K562 (cell line): Measurements from ENCODE around the gene HPN. TPM values are rescaled to one million over a fixed set of nuclear protein-coding genes. Genes with fewer than 3 reads are reported as not detected.
A peak's percentile ranks its signal among the peaks of the same experiment; 100 is the strongest.

Source experiments
- ATAC-seq: fragments of 200-7000 bp; cut with Tn5 transposase; 3 replicates; pipeline ENCODE4 v1.9.1; 2020; ENCODE audit warnings: moderate library complexity
- BruUV-seq: library from RNA; stranded (reverse); fragments of 400-500 nt; replicated peaks from 2 replicates; lab custom pipeline; 2021; lab: Mats Ljungman, UMichigan
- CTCF ChIA-PET: fragments of 300-600 bp; formaldehyde crosslinking; extraction: SDS; loops from one replicate; lab custom pipeline; 2021; ENCODE audit warnings: low intra/inter-chr PET ratio; lab: Yijun Ruan, JAX
- POLR2A ChIA-PET: fragments of 300-600, 350-650 bp; sonication (Branson Sonifier 250); formaldehyde crosslinking; extraction: SDS; loops from one replicate; lab custom pipeline; 2021; ENCODE audit warnings: antibody characterized with exemption, inconsistent platforms; lab: Yijun Ruan, JAX
- DNase-seq, 4 experiments: peaks; one replicate each; pipeline versions ENCODE4 v3.0.0 to v3.0.0-alpha.2; 2011 to 2018; ENCODE audit warnings: low spot score in 3 of 4, mixed read lengths in 3 of 4; ENCODE audit errors: extremely low read depth in 1 of 4
- FAIRE-seq: peaks from 2 replicates; lab custom pipeline; 2011; peaks lifted over from hg19 to GRCh38; lab: Jason Lieb, UNC
- H2AFZ ChIP-seq: 2 replicates; pipeline ENCODE4 v1.6.0; 2011; ENCODE audit warnings: low read depth, low read length, control low read depth, inconsistent platforms
- H3K27ac ChIP-seq: fragments of 200-600 bp; 3 replicates; pipeline ENCODE4 v1.8.0; 2011; ENCODE audit warnings: low read depth, mild to moderate bottlenecking, control low read depth, inconsistent platforms, low read length, moderate library complexity, mixed read lengths; ENCODE audit errors: extremely low read depth
- H3K27me3 ChIP-seq, 2 experiments: fragments of 300-600 bp in 1 of 2; 2 replicates in 1 of 2; 3 replicates in 1 of 2; pipeline versions ENCODE4 v1.6.0 to v1.8.0; 2011; ENCODE audit warnings: inconsistent platforms in 2 of 2, low read length in 2 of 2, mild to moderate bottlenecking in 1 of 2, mixed read lengths in 1 of 2, moderate library complexity in 1 of 2; ENCODE audit not compliant: control insufficient read depth in 2 of 2, insufficient read depth in 2 of 2
- H3K36me3 ChIP-seq: fragments of 300-600 bp; 3 replicates; pipeline ENCODE4 v1.8.0; 2011; ENCODE audit warnings: mild to moderate bottlenecking, low read length, inconsistent platforms; ENCODE audit not compliant: control insufficient read depth, insufficient read depth
- H3K4me1 ChIP-seq, 2 experiments: fragments of 200-600 bp in 1 of 2; replicated peaks in 1 of 2; 2 replicates in 1 of 2; 3 replicates in 1 of 2; pipeline versions ENCODE4 v1.5.1 to v1.8.0; 2011; ENCODE audit warnings: inconsistent platforms in 2 of 2, low read length in 2 of 2, mild to moderate bottlenecking in 1 of 2, mixed read lengths in 1 of 2, moderate library complexity in 1 of 2; ENCODE audit not compliant: control insufficient read depth in 2 of 2, insufficient read depth in 2 of 2
- H3K4me2 ChIP-seq: 2 replicates; pipeline ENCODE4 v1.6.1; 2011; ENCODE audit warnings: low read length, control low read depth, inconsistent platforms, mixed read lengths; ENCODE audit not compliant: insufficient read depth
- H3K4me3 ChIP-seq: fragments of 200-600 bp; sonication (generic), shearing (Covaris generic); 2 replicates; pipeline ENCODE4 v1.5.1; 2016; ENCODE audit warnings: control low read depth, inconsistent platforms
- H3K79me2 ChIP-seq: fragments of 200-600 bp; 3 replicates; pipeline ENCODE4 v1.8.0; 2011; ENCODE audit warnings: low read length, inconsistent platforms; ENCODE audit not compliant: control insufficient read depth, insufficient read depth
- H3K9ac ChIP-seq, 2 experiments: 2 replicates each; pipeline versions ENCODE4 v1.6.0 to v1.6.1; 2011; ENCODE audit warnings: low read depth in 2 of 2, low read length in 2 of 2, control low read depth in 1 of 2, inconsistent platforms in 1 of 2, mild to moderate bottlenecking in 1 of 2, mixed read lengths in 1 of 2; ENCODE audit not compliant: insufficient read depth in 1 of 2
- H3K9me1 ChIP-seq: one replicate; pipeline ENCODE4 v1.6.0; 2011; ENCODE audit warnings: inconsistent platforms, mild to moderate bottlenecking, low read length, moderate library complexity; ENCODE audit not compliant: control insufficient read depth, insufficient read depth
- H3K9me3 ChIP-seq: replicated peaks from 2 replicates; pipeline ENCODE4 v1.5.1; 2011; ENCODE audit warnings: low read depth, low read length, inconsistent platforms; ENCODE audit not compliant: control insufficient read depth, insufficient read depth
- H4K20me1 ChIP-seq: replicated peaks from 2 replicates; pipeline ENCODE4 v1.6.1; 2011; ENCODE audit warnings: low read length, inconsistent platforms, mixed read lengths; ENCODE audit not compliant: control insufficient read depth, insufficient read depth
- BCOR ChIP-seq: fragments of 450-650 bp; IDR thresholded peaks from 2 replicates; pipeline ENCODE4 v1.6.1; 2016
- CREM ChIP-seq: IDR thresholded peaks from 2 replicates; pipeline ENCODE4 v1.6.1; 2014; ENCODE audit warnings: antibody characterized with exemption, low read depth
- CTBP1 ChIP-seq: fragments of 450-650 bp; IDR thresholded peaks from 2 replicates; pipeline ENCODE4 v1.6.1; 2016; ENCODE audit warnings: borderline replicate concordance
- CXXC5 ChIP-seq: fragments of 250-450 bp; sonication (Bioruptor Pico); IDR thresholded peaks from 2 replicates; pipeline ENCODE4 v1.8.0; 2022; ENCODE audit warnings: inconsistent platforms, mild to moderate bottlenecking, moderate library complexity
- GATAD2B ChIP-seq: fragments of 450-650 bp; IDR thresholded peaks from 2 replicates; pipeline ENCODE4 v1.6.1; 2017; ENCODE audit warnings: mild to moderate bottlenecking, borderline replicate concordance
- KAT7 ChIP-seq: sonication (generic); formaldehyde crosslinking; IDR thresholded peaks from 2 replicates; pipeline ENCODE4 v1.8.0; 2022; ENCODE audit warnings: missing genetic modification reagents, mild to moderate bottlenecking, borderline replicate concordance
- KDM4B ChIP-seq, 2 experiments: fragments of 450-650 bp in 1 of 2; sonication (generic) in 1 of 2; IDR thresholded peaks; 2 replicates each; pipeline ENCODE4 v1.6.1; 2016 to 2017; ENCODE audit warnings: borderline replicate concordance in 2 of 2, antibody characterized with exemption in 1 of 2, low read depth in 1 of 2, mild to moderate bottlenecking in 1 of 2
- SMAD3 ChIP-seq: fragments of 450-650 bp; formaldehyde crosslinking; conservative IDR thresholded peaks from 2 replicates; pipeline ENCODE4 v1.4.0; 2020; ENCODE audit warnings: mild to moderate bottlenecking
- ZBTB34 ChIP-seq: fragments of 250-450 bp; sonication (Bioruptor Pico); IDR thresholded peaks from 2 replicates; pipeline ENCODE4 v1.8.0; 2021; ENCODE audit warnings: mild to moderate bottlenecking, moderate library complexity
- WGBS: fragments of 100-300 bp; shearing (Covaris generic); methylation state at CpG from one replicate; pipeline ENCODE4 v1.1.6; 2016; ENCODE audit warnings: low coverage, mixed read lengths; ENCODE audit not compliant: insufficient coverage; ENCODE audit errors: missing lambda C conversion rate; 5-methylcytosine and 5-hydroxymethylcytosine counted together
- in situ Hi-C: fragments of 300-500 bp; cut with MboI; formaldehyde crosslinking; loops from 4 replicates; pipeline ENCODE4 v1.15.0; 2018; ENCODE audit warnings: inconsistent platforms, mixed read lengths
- intact Hi-C: fragments of 100-400 bp; cut with micrococcal nuclease; formaldehyde crosslinking; loops from 2 replicates; pipeline ENCODE4 v1.14.2; 2022
- polyA plus RNA-seq, 8 experiments: library from polyadenylated mRNA; depleted of rRNA in 4 of 8; stranded (reverse) in 5 of 8; unstranded in 3 of 8; fragments of >200 nt; fragmentation: Nextera tagmentation in 2 of 8; fragmentation: Illumina TruSeq in 1 of 8; extraction: Ambion mirVana in 2 of 8; extraction: Trizol in 1 of 8; gene quantifications; 2 replicates each; pipeline versions ENCODE4 v1.2.1 to v1.2.3, GENCODE V29; 2011 to 2014; ENCODE audit warnings: inconsistent platforms in 1 of 8, missing spikeins in 1 of 8
- total RNA-seq, 7 experiments: library from RNA; depleted of rRNA in 6 of 7; stranded (reverse); fragments of >200 nt in 6 of 7; fragmentation: Illumina TruSeq in 2 of 7; extraction: Trizol in 2 of 7; gene quantifications; 2 replicates each; pipeline versions ENCODE4 v1.2.1 to v1.2.3, GENCODE V29; 2011 to 2021; ENCODE audit warnings: low replicate concordance in 1 of 7
- TF ChIP-seq, protein P1 (sequence below): fragments of 150-350 bp; conservative IDR thresholded peaks from 2 replicates; pipeline ENCODE4 v1.6.1; 2014; ENCODE audit warnings: low read length

Gene HPN
- total and polyA plus RNA-seq, 9 of the 15 experiments (the other 6 are each of a cell fraction or from before 2014, with no cell fraction given) = 0.10 to 0.20 TPM; not detected in 7

DNA sequence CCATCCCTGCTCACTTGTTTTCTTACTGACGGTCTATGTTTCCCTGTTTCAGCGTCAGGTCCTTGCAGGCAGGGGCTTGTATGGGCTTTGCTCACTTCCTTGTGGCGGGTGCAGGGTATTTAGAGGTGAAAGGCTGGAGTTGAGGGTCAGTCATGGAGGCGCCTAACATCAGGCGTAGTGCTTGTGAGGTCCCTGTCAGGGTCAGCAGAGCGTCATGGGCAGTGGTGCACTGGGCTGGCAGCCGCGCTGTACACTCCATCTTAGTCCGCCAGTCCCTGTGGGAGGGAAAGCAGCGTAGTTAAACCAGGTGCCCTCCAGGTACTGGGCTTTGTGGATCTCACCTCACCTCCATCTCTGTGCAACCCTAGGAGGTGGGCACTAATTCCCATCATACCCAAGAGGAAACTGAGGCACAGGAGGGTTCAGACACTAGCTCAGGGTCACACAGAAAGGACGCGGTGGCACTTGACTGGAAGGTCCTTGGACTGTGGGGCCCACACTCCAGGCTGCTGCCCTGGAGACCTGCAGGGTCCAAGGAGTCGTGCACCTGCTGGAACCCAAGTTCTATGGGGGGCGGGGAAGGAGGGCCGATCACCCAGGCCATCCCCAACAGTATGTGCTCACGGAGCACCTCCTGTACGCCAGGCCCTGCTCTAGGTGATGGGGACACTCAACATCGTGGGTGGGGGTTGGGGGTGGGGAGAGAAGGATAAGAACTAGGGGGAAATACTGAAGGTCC, 36.8 kb upstream of the HPN start:
- ChIA-PET POLR2A (no interaction called here), CTCF (no interaction called here)
- FAIRE-seq (no peak), ATAC-seq (no peak), DNase-seq (no peak)
- in situ Hi-C loops = no loop called here
- H3K9me1 ChIP-seq = no peaks in the 10 kb centered on the region
- intact Hi-C loops = no loop called here
- no peak overlapping the region for H3K27ac ChIP-seq
- peaks cover 6% of the 10 kb centered on the region for H4K20me1 ChIP-seq
- 94% methylated on average over 17 of the region's 18 CpGs for WGBS
- H3K4me3 ChIP-seq = no peak overlapping the region
- H3K27me3 ChIP-seq = no peaks in the 10 kb centered on the region
- peaks cover 19 to 45% of the 10 kb centered on the region in 2 experiments for H3K4me1 ChIP-seq
- H3K36me3 ChIP-seq = peaks cover 58% of the 10 kb centered on the region; the same call in 2 of the 3 replicates
- BruUV-seq = no TSS peak
- no peak overlapping the region for H3K4me2 ChIP-seq
- H3K9me3 ChIP-seq = no peaks in the 10 kb centered on the region
- TF ChIP-seq KDM4B (IDR thresholded peaks at IDR 0.05; ENCODE audit: borderline replicate concordance in 2 of 2, low read depth in 1 of 2) = no peak
- TF ChIP-seq SMAD3 (CRISPR knock-in tag) = no peak
- TF ChIP-seq BCOR = no peak
- TF ChIP-seq, protein P1, sequence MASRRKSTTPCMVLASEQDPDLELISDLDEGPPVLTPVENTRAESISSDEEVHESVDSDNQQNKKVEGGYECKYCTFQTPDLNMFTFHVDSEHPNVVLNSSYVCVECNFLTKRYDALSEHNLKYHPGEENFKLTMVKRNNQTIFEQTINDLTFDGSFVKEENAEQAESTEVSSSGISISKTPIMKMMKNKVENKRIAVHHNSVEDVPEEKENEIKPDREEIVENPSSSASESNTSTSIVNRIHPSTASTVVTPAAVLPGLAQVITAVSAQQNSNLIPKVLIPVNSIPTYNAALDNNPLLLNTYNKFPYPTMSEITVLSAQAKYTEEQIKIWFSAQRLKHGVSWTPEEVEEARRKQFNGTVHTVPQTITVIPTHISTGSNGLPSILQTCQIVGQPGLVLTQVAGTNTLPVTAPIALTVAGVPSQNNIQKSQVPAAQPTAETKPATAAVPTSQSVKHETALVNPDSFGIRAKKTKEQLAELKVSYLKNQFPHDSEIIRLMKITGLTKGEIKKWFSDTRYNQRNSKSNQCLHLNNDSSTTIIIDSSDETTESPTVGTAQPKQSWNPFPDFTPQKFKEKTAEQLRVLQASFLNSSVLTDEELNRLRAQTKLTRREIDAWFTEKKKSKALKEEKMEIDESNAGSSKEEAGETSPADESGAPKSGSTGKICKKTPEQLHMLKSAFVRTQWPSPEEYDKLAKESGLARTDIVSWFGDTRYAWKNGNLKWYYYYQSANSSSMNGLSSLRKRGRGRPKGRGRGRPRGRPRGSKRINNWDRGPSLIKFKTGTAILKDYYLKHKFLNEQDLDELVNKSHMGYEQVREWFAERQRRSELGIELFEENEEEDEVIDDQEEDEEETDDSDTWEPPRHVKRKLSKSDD = no peak
- no peak for TF ChIP-seq KAT7 (CRISPR knock-in tag)
- no peak for TF ChIP-seq CREM
- TF ChIP-seq GATAD2B = no peak
- TF ChIP-seq ZBTB34 (CRISPR knock-in tag) = no peak
- TF ChIP-seq CTBP1 = no peak
- no peak for TF ChIP-seq CXXC5 (CRISPR knock-in tag)
- peak overlapping the region in 1 of 2 experiments; percentile 61; a peak in 2 of 4 replicates for H3K9ac ChIP-seq
- peaks cover 68% of the 10 kb centered on the region for H3K79me2 ChIP-seq
- no peak overlapping the region for H2AFZ ChIP-seq
